ENCODE results near the gene HNRNPH1.

The HNRNPH1 gene

GRCh38 chr5:179603308-179603707 lies 20.2 kb downstream of the HNRNPH1 start:
- peak; percentile 61 for DNase-seq

DNA sequence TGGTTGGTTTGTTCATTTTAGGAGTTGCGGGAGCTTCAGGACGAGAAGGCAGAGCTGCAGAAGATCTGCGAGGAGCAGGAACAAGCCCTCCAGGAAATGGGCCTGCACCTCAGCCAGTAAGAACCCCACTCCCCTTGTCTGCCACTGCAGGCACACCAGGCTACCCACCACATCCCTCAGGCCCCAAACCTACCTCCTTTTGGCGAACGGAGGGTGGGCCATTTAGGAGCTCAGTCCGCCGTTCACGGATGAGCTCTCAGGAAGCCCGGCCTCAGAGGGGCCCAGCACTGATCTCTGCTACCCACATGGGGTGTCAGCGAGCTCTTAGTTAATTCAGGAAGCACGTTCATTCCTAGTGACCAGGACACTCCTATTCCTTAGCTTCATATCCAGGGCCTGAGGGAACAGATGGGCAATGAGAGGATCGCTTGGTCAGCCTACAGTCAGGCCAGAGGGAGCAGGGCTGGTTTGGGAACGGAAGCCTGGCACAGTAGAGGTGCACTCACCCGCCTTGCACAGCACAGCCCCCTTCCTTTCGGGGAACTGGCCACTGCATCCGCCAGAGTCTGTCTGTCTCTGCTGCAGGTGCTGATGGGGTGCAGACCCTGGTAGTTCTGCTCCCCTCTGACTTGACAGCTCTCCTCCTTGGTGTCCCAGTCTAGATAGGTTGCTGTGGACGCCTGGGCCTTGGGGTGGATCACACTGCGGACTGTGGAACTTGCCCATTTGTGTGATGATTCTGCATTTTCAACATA lies 21.4 kb downstream of the HNRNPH1 start:
- no peak for DNase-seq

GRCh38 chr5:179599973-179600372 lies 23.5 kb downstream of the HNRNPH1 start:
- no peak for DNase-seq

DNA sequence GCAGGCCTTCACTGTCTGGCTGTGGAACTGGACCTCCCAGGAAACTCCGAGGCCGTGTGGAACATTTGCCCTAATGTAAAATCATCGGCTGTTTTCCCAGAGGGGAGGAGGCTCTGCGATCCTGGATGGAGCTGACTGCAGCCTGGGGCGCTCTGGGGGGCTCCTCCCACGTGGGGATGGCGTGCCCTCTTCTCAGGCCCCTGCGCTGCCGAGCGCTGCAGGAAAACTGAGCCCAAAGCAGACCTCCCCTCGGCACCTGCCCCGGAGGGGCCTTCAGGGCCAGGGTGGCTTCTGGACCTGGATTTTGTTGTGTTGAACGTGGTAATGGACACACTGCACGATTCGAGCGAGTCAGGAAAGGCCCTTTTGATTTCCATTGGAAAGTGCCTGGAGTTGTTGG lies 23.9 kb downstream of the HNRNPH1 start:
- no peak for DNase-seq

DNA sequence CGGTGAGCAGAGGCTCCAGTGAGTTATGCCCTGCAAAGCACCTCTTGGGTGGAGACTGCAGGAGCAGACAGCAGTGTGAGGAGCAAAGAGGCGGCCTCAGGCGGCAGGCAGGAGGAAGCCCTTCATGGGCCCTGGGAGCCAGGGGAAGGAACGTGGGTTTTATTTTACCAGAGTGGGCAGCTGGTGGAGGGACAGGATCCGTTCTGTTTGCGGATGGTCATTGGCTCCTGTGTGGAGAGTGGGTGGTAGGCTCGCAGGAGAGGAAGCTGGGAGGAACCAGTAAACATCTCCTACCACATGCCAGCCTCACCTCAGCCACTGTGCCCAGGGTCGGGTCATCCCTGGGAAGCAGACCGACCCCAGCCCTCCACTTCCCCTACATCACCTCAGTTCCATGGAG lies 24.4 kb downstream of the HNRNPH1 start:
- DNase-seq: no peak

- no peak for DNase-seq
These were observed 27.1 kb downstream of the HNRNPH1 start for GRCh38 chr5:179596421-179596820.

DNA sequence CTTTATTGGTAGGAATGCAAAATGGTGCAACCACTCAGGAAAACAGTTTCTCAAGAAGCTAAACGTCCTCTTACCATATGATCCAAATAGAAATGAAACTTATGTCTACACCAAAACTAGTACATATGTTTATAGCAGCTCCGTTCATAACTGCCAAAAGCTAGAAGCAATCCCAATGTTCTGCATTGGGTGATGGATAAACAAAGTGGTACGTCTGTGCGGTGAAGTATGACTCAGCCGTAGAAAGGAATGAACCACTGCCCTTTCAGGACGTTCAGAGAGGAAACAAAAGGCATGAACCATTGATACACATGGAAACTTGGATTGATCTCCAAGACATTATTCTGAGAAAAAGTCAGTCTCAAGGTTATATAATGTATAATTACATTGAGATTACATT lies 27.6 kb downstream of the HNRNPH1 start:
- no peak for DNase-seq

- DNase-seq: no peak
These were observed 35.3 kb downstream of the HNRNPH1 start for GRCh38 chr5:179588166-179588565.

- DNase-seq: no peak
These were observed 37.5 kb downstream of the HNRNPH1 start for GRCh38 chr5:179585941-179586401.

DNA sequence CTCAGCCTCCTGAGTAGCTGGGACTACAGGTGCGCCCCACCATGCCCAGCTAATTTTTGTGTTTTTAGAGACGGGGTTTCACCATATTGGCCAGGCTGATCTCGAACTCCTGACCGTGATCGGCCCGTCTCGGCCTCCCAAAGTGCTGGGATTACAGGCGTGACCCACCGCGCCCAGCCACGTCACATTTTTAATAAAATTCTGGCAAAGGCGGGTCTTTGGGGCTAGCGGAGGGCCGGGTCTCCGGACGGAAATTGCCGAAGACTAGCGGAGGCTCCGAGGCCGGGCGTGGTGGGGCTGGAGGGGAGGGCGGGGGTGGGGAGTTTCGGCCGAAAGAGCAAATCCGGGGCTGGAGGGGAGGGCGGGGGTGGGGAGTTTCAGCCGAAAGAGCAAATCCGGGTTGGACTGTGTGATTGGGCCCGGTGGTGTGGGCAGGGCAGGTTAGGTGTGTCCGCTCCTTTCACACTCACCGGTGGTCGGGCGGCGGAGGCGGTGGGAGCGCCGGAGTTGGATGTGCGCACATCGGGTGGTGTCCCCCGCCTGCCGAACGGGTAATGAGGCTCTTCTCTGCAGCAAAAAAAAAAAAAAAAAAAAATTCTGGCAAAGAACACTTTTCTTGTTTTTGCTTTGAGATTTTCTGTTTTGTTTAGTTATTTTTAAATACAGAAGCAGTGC lies 46.0 kb downstream of the HNRNPH1 start:
- no peak for DNase-seq

DNA sequence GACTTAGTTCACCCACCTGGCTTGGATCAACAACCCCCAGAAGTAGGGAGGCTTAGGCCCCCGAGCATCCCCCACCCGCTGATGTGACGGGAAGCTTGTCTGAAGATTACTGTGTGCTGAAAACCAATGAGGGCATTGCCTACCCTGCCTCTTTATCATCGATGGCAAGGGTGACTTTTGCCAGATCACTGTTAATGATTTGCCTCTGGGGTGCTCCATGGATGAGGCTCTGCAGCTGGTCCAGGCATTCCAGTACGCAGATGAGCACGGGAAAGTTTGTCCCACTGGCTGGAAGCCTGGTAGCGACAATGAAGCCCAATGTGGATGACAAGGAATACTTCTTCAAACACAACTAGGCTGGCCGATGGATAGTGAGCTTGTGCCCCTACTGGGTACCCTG lies 51.1 kb downstream of the HNRNPH1 start:
- DNase-seq: no peak

GRCh38 chr5:179568721-179569120 lies 54.8 kb downstream of the HNRNPH1 start:
- DNase-seq: no peak

- DNase-seq: no peak
These were observed 58.9 kb downstream of the HNRNPH1 start for GRCh38 chr5:179564526-179564925.
